CD4-positive, alpha-beta memory T cell (primary cell): ENCODE results near the gene REXO1. TPM values are rescaled to one million over a fixed set of nuclear protein-coding genes. Genes with fewer than 3 reads are reported as not detected.

Source experiments
- CTCF ChIA-PET: fragments of 350-600 bp; sonication (Branson Sonifier 250); formaldehyde crosslinking; loops from one replicate; lab custom pipeline; 2021; ENCODE audit warnings: inconsistent platforms; ENCODE audit not compliant: partially characterized antibody; lab: Charles Lee
- POLR2A ChIA-PET: fragments of 350-600 bp; sonication (Branson Sonifier 250); formaldehyde crosslinking; loops from one replicate; lab custom pipeline; 2021; ENCODE audit not compliant: partially characterized antibody; lab: Charles Lee
- DNase-seq, 5 donors: peaks; one replicate each; pipeline versions ENCODE4 v3.0.0 to v3.0.0-alpha.2; 2020 to 2022; ENCODE audit warnings: mixed read lengths in 1 of 5
- H3K27ac ChIP-seq: one replicate; pipeline ENCODE4 v1.7.0; 2013; ENCODE audit warnings: low read depth, low read length
- H3K27me3 ChIP-seq: 2 replicates; pipeline ENCODE4 v1.7.0; 2013; ENCODE audit warnings: mild to moderate bottlenecking, low read length, moderate library complexity; ENCODE audit not compliant: insufficient read depth
- H3K36me3 ChIP-seq: 2 replicates; pipeline ENCODE4 v1.7.0; 2013; ENCODE audit warnings: mild to moderate bottlenecking, low read length, moderate library complexity; ENCODE audit not compliant: insufficient read depth
- H3K4me1 ChIP-seq: 2 replicates; pipeline ENCODE4 v1.7.0; 2013; ENCODE audit warnings: mild to moderate bottlenecking, low read length, moderate library complexity; ENCODE audit not compliant: insufficient read depth
- H3K4me3 ChIP-seq, 2 donors: one replicate each; pipeline ENCODE4 v1.7.0; 2013; ENCODE audit warnings: low read length in 2 of 2, mild to moderate bottlenecking in 1 of 2
- H3K9me3 ChIP-seq, 2 donors: one replicate each; pipeline ENCODE4 v1.7.0; 2013; ENCODE audit warnings: low read length in 2 of 2, control low read depth in 1 of 2; ENCODE audit not compliant: control insufficient read depth in 1 of 2
- H3K27ac Mint-ChIP-seq, 7 donors: one replicate each; pipeline ENCODE4 v1.8.0; 2020 to 2021; ENCODE audit warnings: mixed read lengths in 7 of 7, mild to moderate bottlenecking in 6 of 7, inconsistent platforms in 3 of 7, moderate library complexity in 3 of 7
- H3K27me3 Mint-ChIP-seq, 2 donors: one replicate each; pipeline ENCODE4 v1.8.0; 2020 to 2021; ENCODE audit warnings: mixed read lengths in 2 of 2
- H3K36me3 Mint-ChIP-seq, 2 donors: one replicate each; pipeline ENCODE4 v1.8.0; 2020 to 2021; ENCODE audit warnings: mixed read lengths in 2 of 2, inconsistent platforms in 1 of 2, mild to moderate bottlenecking in 1 of 2
- H3K4me1 Mint-ChIP-seq, 4 donors: one replicate each; pipeline ENCODE4 v1.8.0; 2020 to 2021; ENCODE audit warnings: mixed read lengths in 4 of 4, mild to moderate bottlenecking in 1 of 4
- H3K4me3 Mint-ChIP-seq, 8 donors: one replicate each; pipeline ENCODE4 v1.8.0; 2020 to 2021; ENCODE audit warnings: mixed read lengths in 8 of 8, mild to moderate bottlenecking in 7 of 8, moderate library complexity in 6 of 8, inconsistent platforms in 3 of 8
- H3K9me3 Mint-ChIP-seq, 8 donors: one replicate each; pipeline ENCODE4 v1.8.0; 2020 to 2021; ENCODE audit warnings: mixed read lengths in 8 of 8, mild to moderate bottlenecking in 5 of 8, inconsistent platforms in 3 of 8, moderate library complexity in 1 of 8
- intact Hi-C: fragments of 100-400 bp; cut with micrococcal nuclease; formaldehyde crosslinking; loops from one replicate; pipeline ENCODE4 v1.15.1; 2023
- polyA plus RNA-seq, 2 donors: library from polyadenylated mRNA; unstranded; fragments of 300-500 nt; fragmentation: Illumina TruSeq; gene quantifications; one replicate each; pipeline ENCODE4 v1.2.3, GENCODE V29; 2021
- total RNA-seq, 2 experiments: library from RNA; stranded (reverse); gene quantifications; one replicate each; pipeline ENCODE4 v1.2.3, GENCODE V29; 2021

REXO1 gene
- total and polyA plus RNA-seq, 4 experiments from 2014 or later, result 1.5 to 57.3 (median 34.5) TPM

GRCh38 chr19:1794424-1795172 lies 53.7 kb downstream of the REXO1 start:
- H3K9me3 Mint-ChIP-seq, result peaks cover 0 to 3% (median 0%) of the 10 kb centered on the region in 8 donors
- H3K9me3 ChIP-seq, result no peaks in the 10 kb centered on the region
- H3K27ac Mint-ChIP-seq, result no peak overlapping the region
- H3K4me1 ChIP-seq, result peaks cover 7% of the 10 kb centered on the region
- H3K36me3 ChIP-seq, result no peaks in the 10 kb centered on the region
- H3K4me3 ChIP-seq, result no peak overlapping the region
- H3K27me3 ChIP-seq, result no peaks in the 10 kb centered on the region
- peak in 1 of 5 donors; percentile 36 for DNase-seq
- peaks cover 0 to 6% (median 2%) of the 10 kb centered on the region in 4 donors for H3K4me1 Mint-ChIP-seq
- no peaks in the 10 kb centered on the region for H3K36me3 Mint-ChIP-seq
- H3K27me3 Mint-ChIP-seq, result peaks cover 0 to 4% of the 10 kb centered on the region in 2 donors
- H3K27ac ChIP-seq, result no peak overlapping the region
- POLR2A ChIA-PET, result no interaction called here
- no peak overlapping the region for H3K4me3 Mint-ChIP-seq
- intact Hi-C loops, result no loop called here
- CTCF ChIA-PET, result interaction anchor here (0.5 to 4.8 kb wide), 5 partner anchors 12 to 249 kb away, joined by 3 to 22 read pairs (median 15); no protein-coding TSS in a partner anchor

GRCh38 chr19:1791879-1792278 lies 56.4 kb downstream of the REXO1 start:
- H3K4me1 ChIP-seq, result peaks cover 7% of the 10 kb centered on the region
- Mint-ChIP-seq H3K4me1 (peaks cover 0 to 6% (median 3%) of the 10 kb centered on the region in 4 donors), H3K36me3 (no peaks in the 10 kb centered on the region), H3K9me3 (peaks cover 0 to 3% (median 0%) of the 10 kb centered on the region in 8 donors), H3K4me3 (no peak overlapping the region), H3K27me3 (peaks cover 6 to 10% of the 10 kb centered on the region in 2 donors), H3K27ac (no peak overlapping the region)
- no peaks in the 10 kb centered on the region for H3K9me3 ChIP-seq
- no peaks in the 10 kb centered on the region for H3K36me3 ChIP-seq
- CTCF ChIA-PET, result interaction anchor here (4.8 kb wide), 1 partner anchor 34 kb away, joined by 22 read pairs; no protein-coding TSS in a partner anchor
- no peak overlapping the region for H3K27ac ChIP-seq
- H3K27me3 ChIP-seq, result no peaks in the 10 kb centered on the region
- H3K4me3 ChIP-seq, result no peak overlapping the region
- intact Hi-C loops, result no loop called here
- peak in 1 of 5 donors; percentile 32 for DNase-seq
- POLR2A ChIA-PET, result no interaction called here

- peaks cover 0 to 2% (median 0%) of the 10 kb centered on the region in 4 donors for H3K4me1 Mint-ChIP-seq
- Histone ChIP-seq H3K4me1 (no peaks in the 10 kb centered on the region), H3K36me3 (no peaks in the 10 kb centered on the region), H3K27me3 (no peaks in the 10 kb centered on the region), H3K27ac (no peak overlapping the region), H3K4me3 (no peak overlapping the region), H3K9me3 (no peaks in the 10 kb centered on the region)
- H3K27me3 Mint-ChIP-seq, result peaks cover 6 to 7% of the 10 kb centered on the region in 2 donors
- ChIA-PET POLR2A (interaction anchor here (1.6 kb wide), 1 partner anchor 21 kb away, joined by 3 read pairs; no protein-coding TSS in a partner anchor), CTCF (interaction anchor here (0.8 to 1.3 kb wide), 2 partner anchors 10 to 36 kb away, joined by 3 read pairs; no protein-coding TSS in a partner anchor)
- intact Hi-C loops, result no loop called here
- H3K36me3 Mint-ChIP-seq, result no peaks in the 10 kb centered on the region
- peak in 1 of 5 donors; percentile 12 for DNase-seq
- no peak overlapping the region for H3K27ac Mint-ChIP-seq
- no peaks in the 10 kb centered on the region for H3K9me3 Mint-ChIP-seq
- no peak overlapping the region for H3K4me3 Mint-ChIP-seq
Observed at GRCh38 chr19:1790054-1790792, 58.1 kb downstream of the REXO1 start.

GRCh38 chr19:1789261-1790041 lies 58.8 kb downstream of the REXO1 start:
- no peak overlapping the region for H3K4me3 Mint-ChIP-seq
- peak in 1 of 5 donors; percentile 17 for DNase-seq
- intact Hi-C loops, result loop anchor here (2.0 kb wide), 1 partner anchor 23 kb away; the partner anchor contains the start of gene ATP8B3
- ChIA-PET CTCF (interaction anchor here (0.8 to 2.1 kb wide), 3 partner anchors 9 to 39 kb away, joined by 3 to 6 read pairs (median 3); no protein-coding TSS in a partner anchor), POLR2A (interaction anchor here (1.4 to 1.6 kb wide), 2 partner anchors 22 to 37 kb away, joined by 3 read pairs; no protein-coding TSS in a partner anchor)
- peaks cover 6 to 7% of the 10 kb centered on the region in 2 donors for H3K27me3 Mint-ChIP-seq
- no peaks in the 10 kb centered on the region for H3K27me3 ChIP-seq
- no peaks in the 10 kb centered on the region for H3K9me3 Mint-ChIP-seq
- H3K4me1 ChIP-seq, result no peaks in the 10 kb centered on the region
- H3K36me3 Mint-ChIP-seq, result no peaks in the 10 kb centered on the region
- no peaks in the 10 kb centered on the region for H3K9me3 ChIP-seq
- no peak overlapping the region for H3K27ac ChIP-seq
- H3K4me3 ChIP-seq, result no peak overlapping the region
- no peak overlapping the region for H3K27ac Mint-ChIP-seq
- H3K36me3 ChIP-seq, result no peaks in the 10 kb centered on the region
- peaks cover 0 to 2% (median 0%) of the 10 kb centered on the region in 4 donors for H3K4me1 Mint-ChIP-seq

GRCh38 chr19:1787116-1787515 lies 61.2 kb downstream of the REXO1 start:
- Mint-ChIP-seq H3K27ac (no peak overlapping the region), H3K36me3 (no peaks in the 10 kb centered on the region), H3K4me3 (no peak overlapping the region), H3K27me3 (peaks cover 18 to 24% of the 10 kb centered on the region in 2 donors), H3K9me3 (peaks cover 0 to 10% (median 3%) of the 10 kb centered on the region in 8 donors), H3K4me1 (peaks cover 0 to 2% (median 0%) of the 10 kb centered on the region in 4 donors)
- Histone ChIP-seq H3K4me3 (no peak overlapping the region), H3K9me3 (peaks cover 0 to 1% of the 10 kb centered on the region in 2 donors), H3K36me3 (no peaks in the 10 kb centered on the region), H3K27ac (no peak overlapping the region), H3K27me3 (peaks cover 4% of the 10 kb centered on the region), H3K4me1 (no peaks in the 10 kb centered on the region)
- DNase-seq, result no peak
- CTCF ChIA-PET, result interaction anchor here (0.6 to 2.1 kb wide), 3 partner anchors 39 to 637 kb away, joined by 4 to 13 read pairs (median 6); no protein-coding TSS in a partner anchor
- POLR2A ChIA-PET, result no interaction called here
- intact Hi-C loops, result no loop called here

- intact Hi-C loops, result no loop called here
- CTCF ChIA-PET, result no interaction called here
- peaks cover 4% of the 10 kb centered on the region for H3K27me3 ChIP-seq
Observed at GRCh38 chr19:1786668-1787067, 61.6 kb downstream of the REXO1 start.

More at GRCh38 chr19:1786668-1787067, 61.6 kb downstream of the REXO1 start:
- peaks cover 0 to 13% (median 4%) of the 10 kb centered on the region in 8 donors for H3K9me3 Mint-ChIP-seq
- H3K9me3 ChIP-seq, result peaks cover 0 to 4% of the 10 kb centered on the region in 2 donors
- POLR2A ChIA-PET, result no interaction called here
- H3K27ac Mint-ChIP-seq, result no peak overlapping the region
- peaks cover 18 to 26% of the 10 kb centered on the region in 2 donors for H3K27me3 Mint-ChIP-seq
- no peaks in the 10 kb centered on the region for H3K4me1 ChIP-seq
- H3K36me3 Mint-ChIP-seq, result no peaks in the 10 kb centered on the region
- no peak overlapping the region for H3K4me3 Mint-ChIP-seq
- no peaks in the 10 kb centered on the region for H3K36me3 ChIP-seq
- H3K27ac ChIP-seq, result no peak overlapping the region
- H3K4me3 ChIP-seq, result no peak overlapping the region
- DNase-seq, result peak in 1 of 5 donors; percentile 9
- peaks cover 0 to 2% (median 0%) of the 10 kb centered on the region in 4 donors for H3K4me1 Mint-ChIP-seq
